Neural progenitor cell (in vitro differentiated cells): ENCODE data around the gene FOXK2.

Source experiments
- CTCF ChIP-seq: fragments of 200-600 bp; sonication (generic); IDR thresholded peaks from 2 replicates; pipeline ENCODE4 v1.5.1; 2017; ENCODE audit warnings: antibody characterized with exemption, mild to moderate bottlenecking
- EZH2 ChIP-seq: fragments of 200-600 bp; sonication (generic); IDR thresholded peaks from 2 replicates; pipeline ENCODE4 v1.6.1; 2017; ENCODE audit warnings: antibody characterized with exemption, mild to moderate bottlenecking, moderate library complexity
- EZH2phosphoT487 ChIP-seq: fragments of 200-600 bp; sonication (generic); IDR thresholded peaks from 2 replicates; pipeline ENCODE4 v1.6.1; 2017; ENCODE audit warnings: antibody characterized with exemption

GRCh38 chr17:82571855-82572254, 52.3 kb downstream of the FOXK2 start:
- no peak for TF ChIP-seq CTCF
- TF ChIP-seq EZH2: no peak
- no peak for TF ChIP-seq EZH2phosphoT487
